Natural killer cell (primary cell): ENCODE results near the gene RNF186. TPM values are rescaled to one million over a fixed set of nuclear protein-coding genes. Genes with fewer than 3 reads are reported as not detected.

Experiments
- ATAC-seq, 3 donors: fragments of 150-1000 bp in 2 of 3; fragments of 200-7000 bp in 1 of 3; cut with Tn5 transposase; 1 replicate in 1 of 3; 2 replicates in 2 of 3; pipeline ENCODE4 v1.10.0; 2021; ENCODE audit warnings: mild to moderate bottlenecking in 2 of 3, moderate library complexity in 2 of 3
- DNase-seq, 2 donors: peaks; one replicate each; pipeline versions ENCODE4 v3.0.0 to v3.0.0-alpha.2; 2013 to 2021; ENCODE audit warnings: mixed read lengths in 1 of 2
- H3K27ac ChIP-seq: one replicate; pipeline ENCODE4 v1.5.1; 2013; ENCODE audit warnings: mild to moderate bottlenecking, low read length
- H3K27me3 ChIP-seq: one replicate; pipeline ENCODE4 v1.6.1; 2013; ENCODE audit warnings: low read length; ENCODE audit not compliant: control insufficient read depth, insufficient read depth
- H3K36me3 ChIP-seq: one replicate; pipeline ENCODE4 v1.6.1; 2013; ENCODE audit warnings: low read length; ENCODE audit not compliant: control insufficient read depth, insufficient read depth
- H3K4me1 ChIP-seq: one replicate; pipeline ENCODE4 v1.6.1; 2013; ENCODE audit warnings: low read length; ENCODE audit not compliant: control insufficient read depth, insufficient read depth
- H3K4me3 ChIP-seq: one replicate; pipeline ENCODE4 v1.5.1; 2013; ENCODE audit warnings: low read length
- H3K9me3 ChIP-seq: one replicate; pipeline ENCODE4 v1.6.1; 2013; ENCODE audit warnings: low read length; ENCODE audit not compliant: control insufficient read depth, insufficient read depth
- H3K27ac Mint-ChIP-seq, 2 donors: one replicate each; pipeline ENCODE4 v1.8.0; 2022; ENCODE audit warnings: mild to moderate bottlenecking in 2 of 2, mixed read lengths in 2 of 2, moderate library complexity in 1 of 2
- H3K27me3 Mint-ChIP-seq, 2 donors: one replicate each; pipeline ENCODE4 v1.8.0; 2022; ENCODE audit warnings: low read depth in 2 of 2, mixed read lengths in 2 of 2
- H3K36me3 Mint-ChIP-seq: one replicate; pipeline ENCODE4 v1.8.0; 2022; ENCODE audit warnings: mixed read lengths
- H3K4me1 Mint-ChIP-seq, 2 donors: one replicate each; pipeline ENCODE4 v1.8.0; 2022; ENCODE audit warnings: mixed read lengths in 2 of 2
- H3K4me3 Mint-ChIP-seq: one replicate; pipeline ENCODE4 v1.8.0; 2022; ENCODE audit warnings: mild to moderate bottlenecking, moderate library complexity, mixed read lengths
- H3K9me3 Mint-ChIP-seq, 2 donors: one replicate each; pipeline ENCODE4 v1.8.0; 2022; ENCODE audit warnings: mixed read lengths in 2 of 2
- CTCF ChIP-seq: fragments of 200-600 bp; IDR thresholded peaks from one replicate; pipeline ENCODE4 v1.8.0; 2022; ENCODE audit warnings: antibody characterized with exemption
- WGBS: methylation state at CpG from one replicate; pipeline ENCODE4 v1.1.7; 2013; ENCODE audit warnings: missing lambda C conversion rate; ENCODE audit not compliant: insufficient coverage; 5-methylcytosine and 5-hydroxymethylcytosine counted together
- intact Hi-C: fragments of 100-400 bp; cut with micrococcal nuclease; formaldehyde crosslinking; loops from one replicate; pipeline ENCODE4 v1.14.2; 2022
- total RNA-seq, 4 donors: library from RNA; stranded (reverse); fragments of 120-200 nt in 1 of 4; gene quantifications; one replicate each; pipeline versions ENCODE4 v1.2.3 to v1.2.4, GENCODE V29; 2013 to 2022

Gene RNF186
- total RNA-seq, 3 donors from 2014 or later (not counting 1 experiment from before 2014, with no cell fraction given): not detected

DNA sequence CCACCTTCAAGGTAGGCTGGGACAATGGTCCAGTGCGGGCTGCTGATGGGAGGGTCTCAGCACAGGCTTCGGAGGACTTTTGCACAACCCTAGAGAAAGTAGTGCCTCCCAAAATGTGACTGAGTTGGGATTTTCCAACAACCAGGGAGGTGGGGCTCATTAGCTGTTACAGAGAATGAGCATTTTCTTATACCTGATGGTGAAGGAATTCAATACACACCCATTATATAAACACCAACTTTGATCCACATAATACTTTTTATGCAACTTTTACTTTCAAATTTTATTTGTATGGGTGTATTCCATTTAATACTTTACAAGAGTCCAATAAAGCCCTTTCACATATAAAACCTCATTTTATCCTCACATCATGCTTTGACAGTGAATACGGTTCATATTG lies 31.3 kb upstream of the RNF186 start:
- H3K9me3 Mint-ChIP-seq: no peaks in the 10 kb centered on the region
- no peaks in the 10 kb centered on the region for H3K4me1 ChIP-seq
- no peak overlapping the region for H3K27ac ChIP-seq
- no peaks in the 10 kb centered on the region for H3K36me3 ChIP-seq
- no peak overlapping the region for H3K4me3 Mint-ChIP-seq
- H3K4me1 Mint-ChIP-seq: no peaks in the 10 kb centered on the region
- H3K27me3 Mint-ChIP-seq: peaks cover 15 to 26% of the 10 kb centered on the region in 2 donors
- H3K27me3 ChIP-seq: peaks cover 2% of the 10 kb centered on the region
- intact Hi-C loops: no loop called here
- no peaks in the 10 kb centered on the region for H3K36me3 Mint-ChIP-seq
- no peak for DNase-seq
- H3K9me3 ChIP-seq: no peaks in the 10 kb centered on the region
- ATAC-seq: no peak
- H3K27ac Mint-ChIP-seq: no peak overlapping the region
- H3K4me3 ChIP-seq: no peak overlapping the region
- TF ChIP-seq CTCF: no peak
- 96% methylated on average over 3 of the region's 3 CpGs for WGBS

DNA sequence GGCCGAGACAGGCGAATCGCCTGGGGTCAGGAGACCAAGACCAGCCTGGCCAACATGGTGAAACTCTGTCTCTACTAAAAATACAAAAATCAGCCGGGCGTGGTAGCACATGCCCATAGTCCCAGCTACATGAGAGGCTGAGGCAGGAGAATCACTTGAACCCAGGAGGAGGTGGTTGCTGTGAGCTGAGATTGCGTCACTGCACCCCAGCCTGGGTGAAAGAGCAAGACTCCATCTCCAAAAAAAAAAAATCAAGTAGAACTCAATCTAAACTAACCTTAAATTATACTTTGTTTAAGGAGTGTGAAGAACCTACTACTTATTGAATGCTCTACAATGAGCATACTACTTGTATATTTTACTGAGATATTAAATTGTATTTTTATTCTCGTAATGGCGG lies 30.5 kb upstream of the RNF186 start:
- DNase-seq (no peak), ATAC-seq (no peak)
- Histone ChIP-seq H3K4me3 (no peak overlapping the region), H3K27ac (no peak overlapping the region), H3K4me1 (no peaks in the 10 kb centered on the region), H3K9me3 (no peaks in the 10 kb centered on the region), H3K27me3 (peaks cover 2% of the 10 kb centered on the region), H3K36me3 (no peaks in the 10 kb centered on the region)
- Mint-ChIP-seq H3K27me3 (peaks cover 20 to 31% of the 10 kb centered on the region in 2 donors), H3K27ac (no peak overlapping the region), H3K4me3 (no peak overlapping the region), H3K36me3 (no peaks in the 10 kb centered on the region), H3K9me3 (no peaks in the 10 kb centered on the region), H3K4me1 (no peaks in the 10 kb centered on the region)
- intact Hi-C loops: no loop called here
- 90% methylated on average over 5 of the region's 8 CpGs for WGBS
- no peak for TF ChIP-seq CTCF

DNA sequence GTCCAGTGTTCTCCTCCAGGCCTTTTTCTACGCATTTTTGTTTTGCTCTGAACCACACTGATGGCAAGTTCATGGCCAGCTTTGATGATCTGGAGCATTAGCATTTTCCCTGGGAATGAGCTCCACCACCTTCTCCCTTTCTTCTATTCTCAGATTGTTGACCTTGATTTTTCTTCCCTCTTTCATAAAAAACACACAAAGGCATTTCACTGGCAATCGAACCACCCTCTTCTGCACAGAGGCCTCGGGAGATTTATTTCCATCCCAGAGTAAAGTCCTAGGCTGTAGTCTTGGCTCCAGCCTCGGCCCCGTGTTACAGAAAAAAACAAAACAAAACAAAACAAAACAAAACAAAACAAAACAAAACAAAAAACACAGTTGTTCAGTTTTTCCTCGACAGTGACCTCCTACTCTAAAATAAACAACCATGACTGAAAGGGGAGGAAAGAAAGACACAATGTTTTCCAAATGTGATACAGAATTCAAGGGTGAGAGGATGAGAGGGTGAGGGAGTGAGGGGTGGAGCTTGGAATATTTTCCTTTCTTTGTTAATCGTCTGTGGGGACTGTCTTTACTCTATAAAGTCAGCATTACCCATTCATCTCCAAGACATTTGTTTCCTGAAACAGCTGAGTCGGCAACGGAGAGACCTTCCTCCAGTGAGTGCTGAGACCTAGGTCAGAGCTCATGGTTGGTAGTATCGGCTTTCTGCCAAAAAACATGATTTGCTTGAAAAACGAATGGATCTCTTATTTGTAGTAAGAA lies 29.8 kb upstream of the RNF186 start:
- peaks cover 22 to 35% of the 10 kb centered on the region in 2 donors for H3K27me3 Mint-ChIP-seq
- Histone ChIP-seq H3K27ac (no peak overlapping the region), H3K4me1 (no peaks in the 10 kb centered on the region), H3K9me3 (no peaks in the 10 kb centered on the region), H3K36me3 (no peaks in the 10 kb centered on the region), H3K4me3 (no peak overlapping the region), H3K27me3 (no peaks in the 10 kb centered on the region)
- no peak for TF ChIP-seq CTCF
- no peaks in the 10 kb centered on the region for H3K36me3 Mint-ChIP-seq
- ATAC-seq (no peak), DNase-seq (no peak)
- H3K27ac Mint-ChIP-seq: no peak overlapping the region
- H3K4me1 Mint-ChIP-seq: no peaks in the 10 kb centered on the region
- 47% methylated on average over 9 of the region's 11 CpGs for WGBS
- intact Hi-C loops: no loop called here
- H3K9me3 Mint-ChIP-seq: no peaks in the 10 kb centered on the region
- H3K4me3 Mint-ChIP-seq: no peak overlapping the region

DNA sequence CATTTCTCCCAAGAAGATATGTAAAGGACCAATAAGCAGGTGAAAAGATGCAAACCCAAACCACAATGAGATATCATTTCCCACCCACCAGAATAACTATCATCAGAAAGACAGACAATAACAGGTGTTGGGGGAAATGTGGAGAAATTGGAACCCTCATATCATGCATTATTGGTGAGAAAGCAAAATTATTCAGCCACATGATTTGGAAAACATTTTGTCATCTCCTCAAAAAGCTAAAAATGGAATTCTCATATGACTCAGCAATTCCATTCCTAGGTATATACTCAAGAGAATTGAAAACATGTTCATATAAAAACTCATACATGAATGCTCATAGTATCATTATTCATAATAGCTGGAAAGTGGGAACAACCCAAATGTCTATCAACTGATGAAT lies 25.1 kb upstream of the RNF186 start:
- Histone ChIP-seq H3K27me3 (no peaks in the 10 kb centered on the region), H3K27ac (no peak overlapping the region), H3K9me3 (no peaks in the 10 kb centered on the region), H3K4me3 (no peak overlapping the region), H3K4me1 (no peaks in the 10 kb centered on the region), H3K36me3 (no peaks in the 10 kb centered on the region)
- DNase-seq: no peak
- TF ChIP-seq CTCF: no peak
- no peak for ATAC-seq
- no peaks in the 10 kb centered on the region for H3K9me3 Mint-ChIP-seq
- no peaks in the 10 kb centered on the region for H3K36me3 Mint-ChIP-seq
- H3K4me3 Mint-ChIP-seq: no peak overlapping the region
- intact Hi-C loops: no loop called here
- H3K27ac Mint-ChIP-seq: no peak overlapping the region
- H3K27me3 Mint-ChIP-seq: peaks cover 28 to 49% of the 10 kb centered on the region in 2 donors
- no peaks in the 10 kb centered on the region for H3K4me1 Mint-ChIP-seq
